ENCODE results near the gene ROR2. TPM values are rescaled to one million over a fixed set of nuclear protein-coding genes. Genes with fewer than 3 reads are reported as not detected.

The ROR2 gene
- total RNA-seq, 1 experiment from 2014 or later, result 2.7 TPM

GRCh38 chr9:91697201-91697600, 252.8 kb downstream of the ROR2 start:
- no CpG with 5 or more reads among the region's 7 CpGs for WGBS (ENCODE audit: extremely low coverage, insufficient read length, low lambda C conversion rate)
- H3K27me3 Mint-ChIP-seq (ENCODE audit: low read depth), result peaks cover 1% of the 10 kb centered on the region; the same call in 1 of the 2 replicates

More at GRCh38 chr9:91697201-91697600, 252.8 kb downstream of the ROR2 start:
- H3K4me1 Mint-ChIP-seq, result peaks cover 16 to 22% of the 10 kb centered on the region in 2 experiments
- DNase-seq, result no peak
- Histone ChIP-seq H3K4me1 (ENCODE audit: insufficient read depth, low read length) (peaks cover 7% of the 10 kb centered on the region; the same call in 1 of the 2 replicates), H3K14ac (ENCODE audit: insufficient read depth, low read length) (0 out of 2 replicates have a peak overlapping the region, but pooled peaks have one; percentile 20), H3K18ac (ENCODE audit: insufficient read length, low read depth, low read length) (no peak overlapping the region), H3T11ph (ENCODE audit: low read length) (no peak overlapping the region), H3K9me3 (ENCODE audit: control insufficient read depth, low read depth, low read length) (no peaks in the 10 kb centered on the region), H3K9ac (ENCODE audit: extremely low read depth, insufficient read length, low read length) (no peak overlapping the region), H3K23me2 (ENCODE audit: insufficient read length, low read depth, low read length, poor library complexity, severe bottlenecking) (no peaks in the 10 kb centered on the region), H4K91ac (ENCODE audit: insufficient read length, low read depth, low read length) (no peak overlapping the region), H3K23ac (ENCODE audit: insufficient read length, low read depth, low read length) (no peak overlapping the region), H4K5ac (ENCODE audit: insufficient read length, low read depth, low read length) (no peak overlapping the region), H3K79me1 (ENCODE audit: insufficient read depth, low read depth, low read length, poor library complexity, severe bottlenecking) (no peaks in the 10 kb centered on the region), H3K56ac (ENCODE audit: insufficient read length, low read depth, low read length) (no peak overlapping the region), H2BK15ac (ENCODE audit: low read depth, low read length) (no peak overlapping the region), H3K4me2 (ENCODE audit: insufficient read depth, insufficient read length, low read length) (no peak overlapping the region), H3K27me3 (ENCODE audit: insufficient read depth, low read length) (no peaks in the 10 kb centered on the region), H3K27ac (ENCODE audit: insufficient read length, low read depth, low read length) (no peak overlapping the region), H4K8ac (replicated peaks; ENCODE audit: insufficient read length, low read depth, low read length) (no peak overlapping the region), H3K79me2 (ENCODE audit: insufficient read depth, low read length) (no peaks in the 10 kb centered on the region), H2BK5ac (ENCODE audit: insufficient read length, low read length) (no peak overlapping the region), H3K4ac (ENCODE audit: low read depth, low read length) (no peak overlapping the region), H2AFZ (ENCODE audit: low read length) (no peak overlapping the region), H2AK5ac (ENCODE audit: insufficient read length, low read length) (no peak overlapping the region), H2BK120ac (ENCODE audit: low read depth, low read length, poor library complexity, severe bottlenecking) (no peak overlapping the region), H2BK12ac (ENCODE audit: insufficient read length, low read depth, low read length) (no peak overlapping the region), H4K20me1 (ENCODE audit: control insufficient read depth, insufficient read depth, insufficient read length) (no peaks in the 10 kb centered on the region), H2BK20ac (ENCODE audit: low read depth, low read length, poor library complexity, severe bottlenecking) (no peak overlapping the region)
- H3K9me3 Mint-ChIP-seq, result peaks cover 0 to under 1% of the 10 kb centered on the region in 2 experiments; a peak in 2 of 5 replicates
- H3K4me3 Mint-ChIP-seq, result no peak overlapping the region
- no peak for TF ChIP-seq CTCF (conservative IDR thresholded peaks at IDR 0.05)
- H3K27ac Mint-ChIP-seq, result no peak overlapping the region
- H3K36me3 Mint-ChIP-seq (ENCODE audit: insufficient read depth in 1 of 3, low read depth in 3 of 3), result no peaks in the 10 kb centered on the region
